Measurements from ENCODE around the gene CACNA1E.

Gene CACNA1E

GRCh38 chr1:181501612-181502011, 18.3 kb downstream of the CACNA1E start:
- Histone ChIP-seq H3K27ac (ENCODE audit: low read length) (no peak overlapping the region), H3K9me3 (ENCODE audit: insufficient read depth, low read depth, low read length) (no peaks in the 10 kb centered on the region), H3K27me3 (ENCODE audit: insufficient read depth, low read length) (no peaks in the 10 kb centered on the region), H3K36me3 (ENCODE audit: insufficient read depth, low read depth, low read length) (no peaks in the 10 kb centered on the region), H3K4me1 (ENCODE audit: insufficient read depth, low read length) (no peaks in the 10 kb centered on the region), H3K9ac (ENCODE audit: low read depth, low read length) (no peak overlapping the region), H3K4me3 (ENCODE audit: low read length) (no peak overlapping the region)

- Histone ChIP-seq H3K4me1 (ENCODE audit: insufficient read depth, low read length) (no peaks in the 10 kb centered on the region), H3K36me3 (ENCODE audit: insufficient read depth, low read depth, low read length) (no peaks in the 10 kb centered on the region), H3K27ac (ENCODE audit: low read length) (no peak overlapping the region), H3K27me3 (ENCODE audit: insufficient read depth, low read length) (no peaks in the 10 kb centered on the region), H3K9ac (ENCODE audit: low read depth, low read length) (no peak overlapping the region), H3K9me3 (ENCODE audit: insufficient read depth, low read depth, low read length) (no peaks in the 10 kb centered on the region), H3K4me3 (ENCODE audit: low read length) (no peak overlapping the region)
These were observed 20.0 kb downstream of the CACNA1E start for GRCh38 chr1:181503171-181503810.

DNA sequence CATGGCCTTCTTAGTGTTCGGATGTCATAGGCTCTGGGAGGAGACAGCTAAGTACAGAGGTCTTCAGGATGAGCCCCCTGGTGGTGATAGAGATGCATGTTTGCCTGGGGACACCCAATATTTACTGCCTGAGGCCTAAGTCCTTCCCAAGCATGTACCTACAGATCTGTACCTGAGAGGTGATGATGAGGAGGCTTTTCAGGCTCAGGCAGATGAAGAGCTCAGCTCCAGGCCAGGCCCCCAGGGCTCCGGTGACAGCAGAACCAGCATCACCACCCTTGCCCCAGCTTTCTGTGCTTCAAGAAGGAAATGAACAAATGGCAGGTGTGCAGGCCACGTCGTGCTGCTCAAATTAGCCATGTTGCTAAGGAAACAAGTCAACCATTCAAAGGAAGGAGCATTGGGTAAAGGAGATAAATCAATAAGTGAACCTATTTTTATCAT, 21.1 kb downstream of the CACNA1E start:
- Histone ChIP-seq H3K4me3 (ENCODE audit: low read length) (no peak overlapping the region), H3K9me3 (ENCODE audit: insufficient read depth, low read depth, low read length) (no peaks in the 10 kb centered on the region), H3K27me3 (ENCODE audit: insufficient read depth, low read length) (no peaks in the 10 kb centered on the region), H3K27ac (ENCODE audit: low read length) (no peak overlapping the region), H3K9ac (ENCODE audit: low read depth, low read length) (no peak overlapping the region), H3K4me1 (ENCODE audit: insufficient read depth, low read length) (no peaks in the 10 kb centered on the region), H3K36me3 (ENCODE audit: insufficient read depth, low read depth, low read length) (no peaks in the 10 kb centered on the region)

- no peaks in the 10 kb centered on the region for H3K4me1 ChIP-seq (ENCODE audit: insufficient read depth, low read length)
- no peaks in the 10 kb centered on the region for H3K9me3 ChIP-seq (ENCODE audit: insufficient read depth, low read depth, low read length)
- H3K4me3 ChIP-seq (ENCODE audit: low read length), result no peak overlapping the region
These were observed 23.4 kb downstream of the CACNA1E start for GRCh38 chr1:181506563-181507353.

DNA sequence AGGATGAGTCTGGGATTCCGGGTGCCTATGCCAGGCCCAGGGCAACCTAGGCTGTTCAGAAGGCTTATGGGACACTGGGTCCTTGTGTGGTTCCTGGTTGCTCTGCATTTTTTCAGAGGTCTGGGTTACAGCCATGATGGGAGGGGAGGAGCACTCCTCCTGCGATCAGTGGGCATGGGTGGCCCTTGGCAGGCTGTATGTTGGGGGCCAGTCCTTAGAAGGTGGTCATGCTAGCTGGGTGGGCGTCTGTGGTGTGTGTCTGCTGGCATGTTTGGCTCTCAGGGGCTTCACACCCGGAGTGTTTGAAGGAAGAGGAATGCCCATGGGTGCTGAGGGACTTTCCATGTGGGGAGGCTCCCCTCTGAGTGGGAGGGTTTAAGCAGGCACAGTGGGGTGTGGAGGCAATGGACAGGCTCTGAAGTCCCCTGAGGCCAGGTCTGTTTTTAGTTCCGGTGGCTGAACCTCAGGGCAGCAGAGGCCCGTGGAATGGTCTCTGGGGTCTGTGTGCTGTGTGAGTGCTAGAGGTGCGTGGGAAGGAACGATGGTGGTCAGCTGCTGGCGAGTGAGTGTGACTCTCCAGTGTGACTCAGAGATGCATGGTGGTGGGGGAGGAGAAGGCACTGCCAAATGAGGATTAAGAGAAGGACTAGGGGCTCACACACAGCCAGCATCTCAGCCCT, 25.3 kb downstream of the CACNA1E start:
- no peaks in the 10 kb centered on the region for H3K4me1 ChIP-seq (ENCODE audit: insufficient read depth, low read length)

More at GRCh38 chr1:181506563-181507353, 23.4 kb downstream of the CACNA1E start:
- no peaks in the 10 kb centered on the region for H3K27me3 ChIP-seq (ENCODE audit: insufficient read depth, low read length)
- no peaks in the 10 kb centered on the region for H3K36me3 ChIP-seq (ENCODE audit: insufficient read depth, low read depth, low read length)
- no peak overlapping the region for H3K27ac ChIP-seq (ENCODE audit: low read length)
- H3K9ac ChIP-seq (ENCODE audit: low read depth, low read length), result no peak overlapping the region

DNA sequence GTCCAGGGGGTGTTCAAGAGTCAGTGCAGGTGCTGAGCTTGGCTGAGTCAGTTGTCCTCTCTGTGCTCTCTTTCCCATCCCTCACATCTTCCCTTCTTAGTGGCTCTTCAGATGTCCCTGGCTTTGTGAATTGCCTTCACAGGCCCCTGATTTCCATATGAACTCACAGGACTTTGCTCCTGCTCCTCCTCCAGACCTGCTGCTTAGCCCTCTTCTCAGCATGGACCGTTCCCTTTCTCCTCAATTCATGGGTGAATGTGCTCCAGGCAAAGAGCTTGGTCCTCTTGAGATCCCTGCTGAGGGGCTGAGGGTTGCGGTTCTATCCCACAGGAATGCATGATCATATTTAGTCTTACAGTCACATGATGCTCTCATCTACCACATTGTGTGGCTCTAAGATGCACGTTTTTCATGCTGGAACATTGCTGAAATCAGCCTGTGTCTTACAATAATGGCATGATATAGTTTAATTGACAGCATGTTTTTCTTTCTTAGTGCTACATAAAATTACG, 30.5 kb downstream of the CACNA1E start:
- no peaks in the 10 kb centered on the region for H3K9me3 ChIP-seq (ENCODE audit: insufficient read depth, low read depth, low read length)
- H3K27ac ChIP-seq (ENCODE audit: low read length), result no peak overlapping the region
- no peaks in the 10 kb centered on the region for H3K4me1 ChIP-seq (ENCODE audit: insufficient read depth, low read length)
- H3K4me3 ChIP-seq (ENCODE audit: low read length), result no peak overlapping the region
- no peak overlapping the region for H3K9ac ChIP-seq (ENCODE audit: low read depth, low read length)
- no peaks in the 10 kb centered on the region for H3K27me3 ChIP-seq (ENCODE audit: insufficient read depth, low read length)
- no peaks in the 10 kb centered on the region for H3K36me3 ChIP-seq (ENCODE audit: insufficient read depth, low read depth, low read length)

More for the DNA sequence above, 25.3 kb downstream of the CACNA1E start:
- no peaks in the 10 kb centered on the region for H3K27me3 ChIP-seq (ENCODE audit: insufficient read depth, low read length)
- no peak overlapping the region for H3K9ac ChIP-seq (ENCODE audit: low read depth, low read length)
- H3K36me3 ChIP-seq (ENCODE audit: insufficient read depth, low read depth, low read length), result no peaks in the 10 kb centered on the region
- no peak overlapping the region for H3K27ac ChIP-seq (ENCODE audit: low read length)
- no peak overlapping the region for H3K4me3 ChIP-seq (ENCODE audit: low read length)
- H3K9me3 ChIP-seq (ENCODE audit: insufficient read depth, low read depth, low read length), result no peaks in the 10 kb centered on the region

DNA sequence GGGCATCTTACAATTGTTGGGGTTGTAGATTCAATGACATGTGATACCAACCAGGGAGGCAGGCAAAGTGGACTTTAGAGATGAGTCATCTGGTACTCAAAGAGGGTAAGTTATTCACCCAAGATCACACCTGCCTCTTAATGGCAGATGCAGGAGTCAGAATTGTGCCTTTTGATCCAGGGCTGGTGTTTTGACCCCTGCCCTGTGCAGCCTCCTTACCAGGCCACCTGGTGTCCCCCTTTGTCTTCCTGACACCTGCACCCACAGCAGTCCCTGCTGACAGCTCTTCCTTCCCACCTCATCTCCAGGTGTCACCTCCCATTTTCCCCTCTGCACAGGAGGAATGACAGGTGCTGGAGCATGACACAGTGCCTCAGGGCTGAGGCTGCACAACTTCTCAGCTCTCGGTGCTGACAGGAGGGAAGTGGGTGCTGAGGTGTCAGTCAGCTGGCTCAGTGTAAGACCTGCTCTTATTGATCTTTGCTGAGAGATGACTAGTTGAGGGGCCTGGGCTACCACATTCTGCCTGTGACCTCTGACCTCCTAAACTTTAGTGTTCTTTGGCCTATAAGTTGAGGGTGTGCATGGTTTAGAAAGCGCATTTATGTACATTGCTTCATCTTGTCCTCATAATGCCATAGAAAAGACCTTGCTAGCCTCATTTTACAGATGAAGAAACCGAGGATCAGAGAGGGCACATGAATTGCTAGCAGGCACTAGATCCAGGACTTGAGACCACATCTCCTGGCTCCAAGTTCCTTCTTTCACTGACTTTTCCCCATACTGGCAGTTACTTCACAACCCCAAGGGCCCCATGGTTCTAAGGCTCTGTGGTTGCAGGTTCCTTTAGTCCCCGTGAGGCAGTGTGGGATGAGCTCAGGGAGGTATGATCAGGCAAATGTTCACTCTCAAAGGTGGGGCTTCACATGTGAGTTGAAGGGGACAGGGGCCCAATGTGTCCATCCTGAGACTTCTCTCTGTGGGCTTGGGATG, 31.3 kb downstream of the CACNA1E start:
- Histone ChIP-seq H3K36me3 (ENCODE audit: insufficient read depth, low read depth, low read length) (no peaks in the 10 kb centered on the region), H3K9me3 (ENCODE audit: insufficient read depth, low read depth, low read length) (no peaks in the 10 kb centered on the region), H3K27me3 (ENCODE audit: insufficient read depth, low read length) (no peaks in the 10 kb centered on the region), H3K4me1 (ENCODE audit: insufficient read depth, low read length) (no peaks in the 10 kb centered on the region), H3K9ac (ENCODE audit: low read depth, low read length) (no peak overlapping the region), H3K4me3 (ENCODE audit: low read length) (no peak overlapping the region), H3K27ac (ENCODE audit: low read length) (no peak overlapping the region)

DNA sequence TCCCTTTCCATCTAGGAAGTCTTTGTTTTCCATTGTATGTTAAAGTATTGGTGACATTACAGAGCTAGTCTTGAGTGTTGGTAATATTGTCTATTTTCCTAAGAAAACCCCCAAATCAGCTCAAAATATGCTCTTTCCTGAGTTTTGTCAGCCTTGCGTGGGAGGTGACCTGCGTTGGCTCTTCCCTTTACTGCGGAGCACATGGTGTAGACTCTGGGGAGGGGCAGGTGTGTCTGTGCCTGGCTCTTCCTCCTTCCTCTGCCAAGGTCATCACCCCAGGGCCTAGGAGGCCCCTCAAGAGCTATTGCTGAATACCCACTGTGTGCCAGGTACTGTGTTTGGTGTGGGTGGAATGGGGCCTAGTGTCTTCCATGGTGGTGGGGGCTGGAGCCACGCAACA, 33.4 kb downstream of the CACNA1E start:
- H3K9ac ChIP-seq (ENCODE audit: low read depth, low read length), result no peak overlapping the region
- H3K9me3 ChIP-seq (ENCODE audit: insufficient read depth, low read depth, low read length), result no peaks in the 10 kb centered on the region
- H3K27ac ChIP-seq (ENCODE audit: low read length), result no peak overlapping the region
- no peak overlapping the region for H3K4me3 ChIP-seq (ENCODE audit: low read length)
- H3K27me3 ChIP-seq (ENCODE audit: insufficient read depth, low read length), result no peaks in the 10 kb centered on the region
- H3K36me3 ChIP-seq (ENCODE audit: insufficient read depth, low read depth, low read length), result no peaks in the 10 kb centered on the region
- H3K4me1 ChIP-seq (ENCODE audit: insufficient read depth, low read length), result no peaks in the 10 kb centered on the region

DNA sequence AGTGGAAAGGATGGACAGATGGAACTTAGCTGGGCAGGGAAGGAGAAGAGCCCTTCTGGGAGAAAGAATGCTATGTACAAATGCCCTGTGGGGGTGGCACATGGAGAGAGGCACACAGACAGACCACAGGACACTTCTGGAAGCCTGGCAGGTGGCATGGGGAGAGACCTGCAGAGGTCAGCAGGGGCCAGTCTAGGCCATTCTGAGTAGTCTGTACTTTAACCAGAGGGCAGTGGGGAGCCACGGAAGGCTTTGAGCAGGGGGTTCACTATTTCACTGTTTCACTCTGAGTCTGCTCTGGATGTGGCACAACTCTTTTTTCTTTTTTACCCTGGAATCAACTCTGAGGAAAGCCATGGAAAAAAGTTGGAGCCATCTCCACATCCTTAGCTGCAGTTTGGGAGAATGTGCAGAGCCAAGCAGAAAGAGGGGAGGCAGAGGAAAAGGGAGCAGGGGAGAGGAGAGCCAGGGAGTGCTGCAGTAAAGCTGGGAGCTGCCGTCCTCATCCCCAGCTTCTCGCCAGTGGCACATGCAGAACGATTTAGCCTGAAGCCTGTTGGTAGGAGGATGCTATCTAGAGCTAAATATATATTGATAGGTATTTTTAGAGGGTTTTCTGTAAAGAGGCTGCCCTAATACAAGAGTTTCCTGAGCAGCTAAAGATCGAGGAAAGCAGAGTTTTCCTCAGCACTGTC, 34.0 kb downstream of the CACNA1E start:
- Histone ChIP-seq H3K36me3 (ENCODE audit: insufficient read depth, low read depth, low read length) (no peaks in the 10 kb centered on the region), H3K4me3 (ENCODE audit: low read length) (no peak overlapping the region), H3K27ac (ENCODE audit: low read length) (no peak overlapping the region), H3K27me3 (ENCODE audit: insufficient read depth, low read length) (no peaks in the 10 kb centered on the region), H3K4me1 (ENCODE audit: insufficient read depth, low read length) (no peaks in the 10 kb centered on the region), H3K9me3 (ENCODE audit: insufficient read depth, low read depth, low read length) (no peaks in the 10 kb centered on the region), H3K9ac (ENCODE audit: low read depth, low read length) (no peak overlapping the region)

GRCh38 chr1:181518152-181518551, 34.8 kb downstream of the CACNA1E start:
- Histone ChIP-seq H3K4me3 (ENCODE audit: low read length) (no peak overlapping the region), H3K27me3 (ENCODE audit: insufficient read depth, low read length) (no peaks in the 10 kb centered on the region), H3K9ac (ENCODE audit: low read depth, low read length) (no peak overlapping the region), H3K36me3 (ENCODE audit: insufficient read depth, low read depth, low read length) (no peaks in the 10 kb centered on the region), H3K27ac (ENCODE audit: low read length) (no peak overlapping the region), H3K4me1 (ENCODE audit: insufficient read depth, low read length) (peaks cover under 1% of the 10 kb centered on the region; the same call in 1 of the 2 replicates), H3K9me3 (ENCODE audit: insufficient read depth, low read depth, low read length) (no peaks in the 10 kb centered on the region)
